ENCODE measurements around the gene SCAMP3. TPM values are rescaled to one million over a fixed set of nuclear protein-coding genes. Genes with fewer than 3 reads are reported as not detected.
A peak's percentile ranks its signal among the peaks of the same experiment; 100 is the strongest.

Gene SCAMP3
- polyA plus RNA-seq, 1 donor from 2014 or later: 34.6 TPM

- peak overlapping the region; percentile 67 for H3K27ac ChIP-seq (ENCODE audit: low read length)
These were observed 7.4 kb downstream of the SCAMP3 start for GRCh38 chr1:155254714-155255242.

GRCh38 chr1:155254228-155254713, 7.9 kb downstream of the SCAMP3 start:
- H2AFZ ChIP-seq (ENCODE audit: low read depth, low read length): peak overlapping the region; percentile 56
- peaks cover 8% of the 10 kb centered on the region for H3K79me2 ChIP-seq (replicated peaks; ENCODE audit: insufficient read depth, low read length)
- peak overlapping the region; percentile 91 for H3K9ac ChIP-seq (ENCODE audit: low read length)
- H3K4me2 ChIP-seq (ENCODE audit: low read length): peak overlapping the region; percentile 80
- H4K20me1 ChIP-seq (ENCODE audit: insufficient read depth): no peaks in the 10 kb centered on the region
- no peaks in the 10 kb centered on the region for H3F3A ChIP-seq (ENCODE audit: insufficient read depth, low read length, poor library complexity, severe bottlenecking)
- peak overlapping the region; percentile 94 for H3K4me3 ChIP-seq (ENCODE audit: low read length)
- no peaks in the 10 kb centered on the region for H3K27me3 ChIP-seq (ENCODE audit: insufficient read depth, low read depth, low read length)
- H3K9me2 ChIP-seq (ENCODE audit: insufficient read depth, low read length): no peaks in the 10 kb centered on the region
- H3K9me3 ChIP-seq (ENCODE audit: low read length): no peaks in the 10 kb centered on the region
- H3K27ac ChIP-seq (ENCODE audit: low read length): peak overlapping the region; percentile 67
- H3K36me3 ChIP-seq (ENCODE audit: insufficient read depth, low read length): no peaks in the 10 kb centered on the region
- TF ChIP-seq EZH2 (IDR thresholded peaks at IDR 0.05; ENCODE audit: borderline replicate concordance, insufficient read depth, low read length, poor library complexity, severe bottlenecking) (no peak), RAD21 (conservative IDR thresholded peaks at IDR 0.05) (no peak), REST (IDR thresholded peaks at IDR 0.05; ENCODE audit: borderline replicate concordance) (no peak), MXI1 (conservative IDR thresholded peaks at IDR 0.05; ENCODE audit: poor library complexity, severe bottlenecking) (no peak), CTCF (IDR thresholded peaks at IDR 0.05; ENCODE audit: poor library complexity, severe bottlenecking) (no peak)

More at GRCh38 chr1:155254714-155255242, 7.4 kb downstream of the SCAMP3 start:
- no peaks in the 10 kb centered on the region for H4K20me1 ChIP-seq (ENCODE audit: insufficient read depth)
- no peaks in the 10 kb centered on the region for H3K27me3 ChIP-seq (ENCODE audit: insufficient read depth, low read depth, low read length)
- H3K9me2 ChIP-seq (ENCODE audit: insufficient read depth, low read length): no peaks in the 10 kb centered on the region
- peak overlapping the region; percentile 80 for H3K4me2 ChIP-seq (ENCODE audit: low read length)
- H3F3A ChIP-seq (ENCODE audit: insufficient read depth, low read length, poor library complexity, severe bottlenecking): no peaks in the 10 kb centered on the region
- peak overlapping the region; percentile 56 for H2AFZ ChIP-seq (ENCODE audit: low read depth, low read length)
- peak overlapping the region; percentile 94 for H3K4me3 ChIP-seq (ENCODE audit: low read length)
- no peaks in the 10 kb centered on the region for H3K9me3 ChIP-seq (ENCODE audit: low read length)
- H3K79me2 ChIP-seq (replicated peaks; ENCODE audit: insufficient read depth, low read length): peaks cover 8% of the 10 kb centered on the region
- TF ChIP-seq EZH2 (IDR thresholded peaks at IDR 0.05; ENCODE audit: borderline replicate concordance, insufficient read depth, low read length, poor library complexity, severe bottlenecking): no peak
- TF ChIP-seq TAF1 (IDR thresholded peaks at IDR 0.05; ENCODE audit: low read depth): no peak
- TF ChIP-seq RAD21 (conservative IDR thresholded peaks at IDR 0.05): no peak
- TF ChIP-seq POLR2AphosphoS5 (IDR thresholded peaks at IDR 0.05): no peak
- no peak for TF ChIP-seq MXI1 (conservative IDR thresholded peaks at IDR 0.05; ENCODE audit: poor library complexity, severe bottlenecking)
- TF ChIP-seq CTCF (IDR thresholded peaks at IDR 0.05; ENCODE audit: poor library complexity, severe bottlenecking): no peak
- no peak for TF ChIP-seq EP300 (conservative IDR thresholded peaks at IDR 0.05; ENCODE audit: poor library complexity, severe bottlenecking)
- no peak for TF ChIP-seq REST (IDR thresholded peaks at IDR 0.05; ENCODE audit: borderline replicate concordance)
- TF ChIP-seq SMC3 (conservative IDR thresholded peaks at IDR 0.05; ENCODE audit: poor library complexity): no peak
- H3K36me3 ChIP-seq (ENCODE audit: insufficient read depth, low read length): no peaks in the 10 kb centered on the region
- H3K9ac ChIP-seq (ENCODE audit: low read length): peak overlapping the region; percentile 91
